HepG2 (cell line): Measurements from ENCODE around the gene PCCB. TPM values are rescaled to one million over a fixed set of nuclear protein-coding genes. Genes with fewer than 3 reads are reported as not detected.

ENCODE experiments used
- ATM ChIP-seq: fragments of 450-650 bp; IDR thresholded peaks from 2 replicates; pipeline ENCODE4 v1.7.1; 2017; ENCODE audit warnings: mild to moderate bottlenecking, borderline replicate concordance
- EZH2 ChIP-seq: conservative IDR thresholded peaks from 2 replicates; pipeline ENCODE4 v1.6.1; 2012; ENCODE audit warnings: mild to moderate bottlenecking, low read depth, low read length, moderate library complexity
- HBP1 ChIP-seq: IDR thresholded peaks from 2 replicates; pipeline ENCODE4 v1.6.1; 2016; ENCODE audit warnings: low read depth, control low read depth
- HCFC1 ChIP-seq: fragments of 150-350 bp; IDR thresholded peaks from 2 replicates; pipeline ENCODE4 v1.6.1; 2014; ENCODE audit warnings: low read depth, low read length
- HMG20A ChIP-seq: IDR thresholded peaks from 2 replicates; pipeline ENCODE4 v1.6.1; 2016; ENCODE audit warnings: borderline replicate concordance
- NFE2L1 ChIP-seq: sonication (generic); formaldehyde crosslinking; IDR thresholded peaks from 2 replicates; pipeline ENCODE4 v1.4.0; 2020; ENCODE audit warnings: missing genetic modification reagents, mild to moderate bottlenecking, borderline replicate concordance
- NONO ChIP-seq, 2 experiments: fragments of 450-650 bp in 1 of 2; sonication (generic) in 1 of 2; formaldehyde crosslinking in 1 of 2; IDR thresholded peaks in 1 of 2; conservative IDR thresholded peaks in 1 of 2; 2 replicates each; pipeline versions ENCODE4 v1.6.1 to v1.8.0; 2017 to 2022; ENCODE audit warnings: mild to moderate bottlenecking in 1 of 2, missing genetic modification reagents in 1 of 2, moderate library complexity in 1 of 2
- NR2F2 ChIP-seq: IDR thresholded peaks from 2 replicates; pipeline ENCODE4 v1.6.1; 2012; ENCODE audit warnings: low read depth, inconsistent platforms, borderline replicate concordance
- NR3C1 ChIP-seq: sonication (generic); formaldehyde crosslinking; IDR thresholded peaks from 2 replicates; pipeline ENCODE4 v1.4.0; 2020; ENCODE audit warnings: missing genetic modification reagents
- NRL ChIP-seq: sonication (generic); formaldehyde crosslinking; IDR thresholded peaks from 2 replicates; pipeline ENCODE4 v1.5.0; 2020; ENCODE audit warnings: missing genetic modification reagents, mild to moderate bottlenecking, moderate library complexity, borderline replicate concordance
- RBM39 ChIP-seq: fragments of 200-400 bp; formaldehyde crosslinking; IDR thresholded peaks from one replicate; pipeline ENCODE4 v1.6.1; 2018; ENCODE audit warnings: antibody characterized with exemption, mild to moderate bottlenecking, low read depth, low read length; ENCODE audit not compliant: poor library complexity, severe bottlenecking
- SCMH1 ChIP-seq: sonication (generic); formaldehyde crosslinking; IDR thresholded peaks from 2 replicates; pipeline ENCODE4 v1.9.0; 2021; ENCODE audit warnings: missing genetic modification reagents, mild to moderate bottlenecking, borderline replicate concordance
- SIN3A ChIP-seq: IDR thresholded peaks from 2 replicates; pipeline ENCODE4 v1.6.1; 2011; ENCODE audit warnings: low read depth, mild to moderate bottlenecking, control low read depth, low read length, borderline replicate concordance
- SKI ChIP-seq: fragments of 450-650 bp; IDR thresholded peaks from one replicate; pipeline ENCODE4 v1.6.1; 2018; ENCODE audit warnings: mild to moderate bottlenecking; ENCODE audit not compliant: partially characterized antibody
- SOX6 ChIP-seq, 2 experiments: fragments of 450-650 bp in 1 of 2; sonication (generic) in 1 of 2; formaldehyde crosslinking in 1 of 2; IDR thresholded peaks; 2 replicates each; pipeline versions ENCODE4 v1.4.0 to v1.6.1; 2017 to 2020; ENCODE audit warnings: antibody characterized with exemption in 1 of 2, mild to moderate bottlenecking in 1 of 2, missing genetic modification reagents in 1 of 2
- SP5 ChIP-seq: IDR thresholded peaks from 2 replicates; pipeline ENCODE4 v1.6.1; 2016; ENCODE audit warnings: low read depth, borderline replicate concordance
- SUZ12 ChIP-seq: fragments of 150-350 bp; IDR thresholded peaks from 2 replicates; pipeline ENCODE4 v1.6.1; 2014; ENCODE audit warnings: low read depth, low read length
- TFAP4 ChIP-seq: sonication (generic); IDR thresholded peaks from 2 replicates; pipeline ENCODE4 v1.6.1; 2016; ENCODE audit warnings: low read depth, borderline replicate concordance
- YY1 ChIP-seq: IDR thresholded peaks from 2 replicates; pipeline ENCODE4 v1.6.1; 2011; ENCODE audit warnings: low read length, low read depth, moderate library complexity, mild to moderate bottlenecking; ENCODE audit not compliant: insufficient read depth, insufficient replicate concordance
- ZBTB26 ChIP-seq: IDR thresholded peaks from 2 replicates; pipeline ENCODE4 v1.6.1; 2016; ENCODE audit warnings: missing compliant biosample characterization, missing genetic modification reagents, borderline replicate concordance
- ZMAT3 ChIP-seq: sonication (generic); formaldehyde crosslinking; conservative IDR thresholded peaks from 2 replicates; pipeline ENCODE4 v1.7.0; 2021; ENCODE audit warnings: missing genetic modification reagents
- ZNF24 ChIP-seq: fragments of 450-650 bp; IDR thresholded peaks from 2 replicates; pipeline ENCODE4 v1.6.1; 2017; ENCODE audit warnings: antibody characterized with exemption, mild to moderate bottlenecking
- ZNF350 ChIP-seq: sonication (generic); formaldehyde crosslinking; IDR thresholded peaks from 2 replicates; pipeline ENCODE4 v1.4.0; 2020; ENCODE audit warnings: mild to moderate bottlenecking, low read depth, missing genetic modification reagents, borderline replicate concordance
- ZNF430 ChIP-seq: sonication (generic); formaldehyde crosslinking; IDR thresholded peaks from 2 replicates; pipeline ENCODE4 v1.9.0; 2021; ENCODE audit warnings: mild to moderate bottlenecking, missing genetic modification reagents
- ZNF510 ChIP-seq: sonication (generic); formaldehyde crosslinking; IDR thresholded peaks from 2 replicates; pipeline ENCODE4 v1.4.0; 2020; ENCODE audit warnings: low read depth, mild to moderate bottlenecking, missing genetic modification reagents
- ZNF547 ChIP-seq: sonication (generic); formaldehyde crosslinking; IDR thresholded peaks from 2 replicates; pipeline ENCODE4 v1.5.1; 2020; ENCODE audit warnings: mild to moderate bottlenecking, missing genetic modification reagents
- ZNF781 ChIP-seq: sonication (generic); formaldehyde crosslinking; IDR thresholded peaks from 2 replicates; pipeline ENCODE4 v1.5.1; 2020; ENCODE audit warnings: borderline replicate concordance, mild to moderate bottlenecking, missing genetic modification reagents; ENCODE audit errors: not compliant biosample characterization
- ZNF788 ChIP-seq: sonication (generic); formaldehyde crosslinking; IDR thresholded peaks from 2 replicates; pipeline ENCODE4 v1.5.0; 2020; ENCODE audit warnings: mild to moderate bottlenecking, missing genetic modification reagents, borderline replicate concordance
- polyA plus RNA-seq, 8 experiments: library from polyadenylated mRNA; depleted of rRNA in 3 of 8; stranded (reverse) in 7 of 8; unstranded in 1 of 8; fragments of >200 nt; fragmentation: Illumina TruSeq in 4 of 8; extraction: Trizol in 4 of 8; gene quantifications; 2 replicates each; pipeline versions ENCODE4 v1.2.1 to v1.2.3, GENCODE V29; 2011 to 2016; ENCODE audit warnings: low read depth in 4 of 8, missing spikeins in 1 of 8, mixed read lengths in 1 of 8; ENCODE audit not compliant: insufficient read depth in 1 of 8
- total RNA-seq, 5 experiments: library from RNA; depleted of rRNA; stranded (reverse); fragments of >200 nt; fragmentation: Illumina TruSeq; extraction: Trizol; gene quantifications; 2 replicates each; pipeline ENCODE4 v1.2.3, GENCODE V29; 2016; ENCODE audit warnings: low read depth in 1 of 5

PCCB gene
- total and polyA plus RNA-seq, 2 of the 13 experiments (the other 11 are each of a cell fraction or from before 2014, with no cell fraction given): 84.1 to 88.7 TPM

- peak; percentile 42; the same call in 1 of the 2 replicates for TF ChIP-seq ZMAT3 (CRISPR knock-in tag)
- no peak for TF ChIP-seq SOX6 (IDR thresholded peaks at IDR 0.05)
- TF ChIP-seq SOX6 (CRISPR knock-in tag; IDR thresholded peaks at IDR 0.05): no peak
- no peak for TF ChIP-seq NR3C1 (CRISPR knock-in tag)
- TF ChIP-seq SP5 (CRISPR knock-in tag): no peak
- TF ChIP-seq HBP1 (CRISPR knock-in tag): no peak; the same call in 1 of the 2 replicates
- TF ChIP-seq EZH2: no peak
- TF ChIP-seq ZNF430 (CRISPR knock-in tag): no peak
- TF ChIP-seq ZNF24: no peak
- TF ChIP-seq NRL (CRISPR knock-in tag): peak; percentile 96
- no peak for TF ChIP-seq SUZ12
- peak; percentile 18 for TF ChIP-seq YY1
- TF ChIP-seq RBM39: no peak
- peak; percentile 81; the same call in 1 of the 2 replicates for TF ChIP-seq ZNF788 (CRISPR knock-in tag)
- no peak for TF ChIP-seq SIN3A
- no peak for TF ChIP-seq NONO (IDR thresholded peaks at IDR 0.05)
- TF ChIP-seq NONO (CRISPR knock-in tag; conservative IDR thresholded peaks at IDR 0.05): no peak
- peak; percentile 7; the same call in 1 of the 2 replicates for TF ChIP-seq ZNF547
- TF ChIP-seq ZNF510 (CRISPR knock-in tag): peak; percentile 95
- no peak; the same call in 1 of the 2 replicates for TF ChIP-seq ZNF350 (CRISPR knock-in tag)
- peak; percentile 75; the same call in 1 of the 2 replicates for TF ChIP-seq TFAP4
- no peak for TF ChIP-seq SCMH1
- peak; percentile 94 for TF ChIP-seq ZNF781 (CRISPR knock-in tag)
- TF ChIP-seq HMG20A (CRISPR knock-in tag): 0 out of 2 replicates have a peak, but pooled peaks have one; percentile 16
- TF ChIP-seq NFE2L1 (CRISPR knock-in tag): peak; percentile 88; the same call in 1 of the 2 replicates
- no peak; the same call in 1 of the 2 replicates for TF ChIP-seq NR2F2
- no peak for TF ChIP-seq SKI
- TF ChIP-seq ZBTB26 (CRISPR knock-in tag): peak; percentile 85
- no peak for TF ChIP-seq ATM
- no peak for TF ChIP-seq HCFC1
These were observed 842 bp downstream of the PCCB start (continued) for GRCh38 chr3:136250903-136251460.
